IPS-20b (cell line): Measurements from ENCODE around the gene MSI2.

Experiments used
- H3K27ac ChIP-seq: one replicate; pipeline ENCODE4 v1.5.1; 2013; ENCODE audit warnings: low read length
- H3K27me3 ChIP-seq: 2 replicates; pipeline ENCODE4 v1.6.1; 2013; ENCODE audit warnings: mild to moderate bottlenecking, low read length, inconsistent platforms; ENCODE audit not compliant: insufficient read depth
- H3K36me3 ChIP-seq: 2 replicates; pipeline ENCODE4 v1.6.1; 2013; ENCODE audit warnings: low read depth, mild to moderate bottlenecking, inconsistent platforms, low read length, moderate library complexity; ENCODE audit not compliant: insufficient read depth
- H3K4me1 ChIP-seq: 2 replicates; pipeline ENCODE4 v1.6.1; 2013; ENCODE audit warnings: mild to moderate bottlenecking, control low read depth, inconsistent platforms, low read length, moderate library complexity; ENCODE audit not compliant: insufficient read depth
- H3K4me3 ChIP-seq: 2 replicates; pipeline ENCODE4 v1.5.1; 2013; ENCODE audit warnings: mild to moderate bottlenecking, low read length, inconsistent platforms
- H3K9ac ChIP-seq: 2 replicates; pipeline ENCODE4 v1.6.1; 2013; ENCODE audit warnings: low read depth, mild to moderate bottlenecking, inconsistent platforms, low read length, moderate library complexity
- H3K9me3 ChIP-seq: 2 replicates; pipeline ENCODE4 v1.6.1; 2013; ENCODE audit warnings: mild to moderate bottlenecking, low read depth, low read length, inconsistent platforms; ENCODE audit not compliant: insufficient read depth

MSI2 gene

GRCh38 chr17:57226793-57227192 is 29.5 kb upstream of the MSI2 start:
- Histone ChIP-seq H3K4me3 (no peak overlapping the region), H3K9ac (no peak overlapping the region), H3K4me1 (no peaks in the 10 kb centered on the region), H3K36me3 (no peaks in the 10 kb centered on the region), H3K27me3 (no peaks in the 10 kb centered on the region), H3K27ac (no peak overlapping the region), H3K9me3 (peaks cover 9% of the 10 kb centered on the region; the same call in 1 of the 2 replicates)

- H3K36me3 ChIP-seq = no peaks in the 10 kb centered on the region
- no peak overlapping the region for H3K4me3 ChIP-seq
- H3K9ac ChIP-seq = no peak overlapping the region
- no peaks in the 10 kb centered on the region for H3K27me3 ChIP-seq
- H3K27ac ChIP-seq = no peak overlapping the region
- H3K4me1 ChIP-seq = no peaks in the 10 kb centered on the region
- H3K9me3 ChIP-seq = no peaks in the 10 kb centered on the region
Measured at GRCh38 chr17:57228911-57229310, 27.4 kb upstream of the MSI2 start.

GRCh38 chr17:57234061-57234738 is 22.1 kb upstream of the MSI2 start:
- H3K27me3 ChIP-seq = no peaks in the 10 kb centered on the region
- no peaks in the 10 kb centered on the region; the same call in 1 of the 2 replicates for H3K4me1 ChIP-seq
- H3K36me3 ChIP-seq = no peaks in the 10 kb centered on the region
- H3K27ac ChIP-seq = no peak overlapping the region
- H3K9me3 ChIP-seq = no peaks in the 10 kb centered on the region
- H3K9ac ChIP-seq = no peak overlapping the region
- no peak overlapping the region for H3K4me3 ChIP-seq

GRCh38 chr17:57234739-57235092 is 21.6 kb upstream of the MSI2 start:
- Histone ChIP-seq H3K27ac (no peak overlapping the region), H3K4me1 (no peaks in the 10 kb centered on the region; the same call in 1 of the 2 replicates), H3K9me3 (no peaks in the 10 kb centered on the region), H3K9ac (no peak overlapping the region), H3K4me3 (no peak overlapping the region), H3K36me3 (no peaks in the 10 kb centered on the region), H3K27me3 (no peaks in the 10 kb centered on the region)

- no peaks in the 10 kb centered on the region for H3K36me3 ChIP-seq
- H3K9me3 ChIP-seq = no peaks in the 10 kb centered on the region
- no peak overlapping the region for H3K27ac ChIP-seq
- H3K4me1 ChIP-seq = no peaks in the 10 kb centered on the region; the same call in 1 of the 2 replicates
- no peak overlapping the region for H3K4me3 ChIP-seq
- H3K9ac ChIP-seq = no peak overlapping the region
- no peaks in the 10 kb centered on the region for H3K27me3 ChIP-seq
Measured at GRCh38 chr17:57235124-57235523, 21.2 kb upstream of the MSI2 start.

- H3K27me3 ChIP-seq = no peaks in the 10 kb centered on the region
- H3K27ac ChIP-seq = no peak overlapping the region
- H3K9me3 ChIP-seq = no peaks in the 10 kb centered on the region
- H3K36me3 ChIP-seq = no peaks in the 10 kb centered on the region
- no peak overlapping the region for H3K9ac ChIP-seq
- H3K4me3 ChIP-seq = no peak overlapping the region
- no peaks in the 10 kb centered on the region; the same call in 1 of the 2 replicates for H3K4me1 ChIP-seq
Measured at GRCh38 chr17:57236686-57237299, 19.5 kb upstream of the MSI2 start.

GRCh38 chr17:57240648-57241047 is 15.7 kb upstream of the MSI2 start:
- H3K4me3 ChIP-seq = no peak overlapping the region
- no peaks in the 10 kb centered on the region for H3K27me3 ChIP-seq
- H3K36me3 ChIP-seq = no peaks in the 10 kb centered on the region
- no peak overlapping the region for H3K9ac ChIP-seq
- H3K9me3 ChIP-seq = no peaks in the 10 kb centered on the region
- H3K27ac ChIP-seq = no peak overlapping the region
- no peaks in the 10 kb centered on the region for H3K4me1 ChIP-seq

GRCh38 chr17:57242148-57242547 is 14.2 kb upstream of the MSI2 start:
- Histone ChIP-seq H3K9me3 (no peaks in the 10 kb centered on the region), H3K27ac (no peak overlapping the region), H3K27me3 (no peaks in the 10 kb centered on the region), H3K4me1 (no peaks in the 10 kb centered on the region), H3K4me3 (no peak overlapping the region), H3K9ac (no peak overlapping the region), H3K36me3 (no peaks in the 10 kb centered on the region)

GRCh38 chr17:57243171-57243622 is 13.1 kb upstream of the MSI2 start:
- Histone ChIP-seq H3K9ac (no peak overlapping the region), H3K4me1 (no peaks in the 10 kb centered on the region), H3K36me3 (no peaks in the 10 kb centered on the region), H3K9me3 (no peaks in the 10 kb centered on the region), H3K4me3 (no peak overlapping the region), H3K27ac (no peak overlapping the region), H3K27me3 (no peaks in the 10 kb centered on the region)

- Histone ChIP-seq H3K4me1 (no peaks in the 10 kb centered on the region), H3K9me3 (no peaks in the 10 kb centered on the region), H3K9ac (no peak overlapping the region), H3K36me3 (no peaks in the 10 kb centered on the region), H3K27ac (no peak overlapping the region), H3K4me3 (no peak overlapping the region), H3K27me3 (no peaks in the 10 kb centered on the region)
Measured at GRCh38 chr17:57245786-57246185, 10.5 kb upstream of the MSI2 start.

DNA sequence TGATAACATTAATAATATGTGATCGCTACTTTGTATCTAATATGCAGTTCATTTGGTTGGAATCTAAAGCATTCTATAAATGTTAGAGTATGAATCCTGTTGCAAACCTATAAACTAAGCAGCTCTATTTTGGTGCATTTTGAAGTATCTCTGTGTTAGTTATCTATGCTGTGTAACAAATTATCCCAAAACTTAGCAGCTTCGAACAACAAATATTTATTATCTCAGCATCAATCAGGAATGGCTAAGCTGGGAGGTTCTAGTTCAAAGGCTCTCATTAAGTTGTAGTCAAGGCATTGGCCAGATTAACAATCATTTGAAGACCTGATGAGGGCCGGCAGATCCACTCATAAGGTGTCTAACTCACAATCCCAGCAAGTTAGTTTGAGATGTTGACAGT is 10.1 kb upstream of the MSI2 start:
- Histone ChIP-seq H3K27me3 (no peaks in the 10 kb centered on the region), H3K9me3 (peaks cover 4% of the 10 kb centered on the region; the same call in 1 of the 2 replicates), H3K36me3 (no peaks in the 10 kb centered on the region), H3K4me1 (no peaks in the 10 kb centered on the region), H3K9ac (no peak overlapping the region), H3K27ac (no peak overlapping the region), H3K4me3 (no peak overlapping the region)

- no peaks in the 10 kb centered on the region for H3K36me3 ChIP-seq
- no peak overlapping the region for H3K4me3 ChIP-seq
- H3K9ac ChIP-seq = no peak overlapping the region
- H3K9me3 ChIP-seq = peaks cover 6% of the 10 kb centered on the region; the same call in 1 of the 2 replicates
- no peak overlapping the region for H3K27ac ChIP-seq
- no peaks in the 10 kb centered on the region for H3K27me3 ChIP-seq
- H3K4me1 ChIP-seq = no peaks in the 10 kb centered on the region
Measured at GRCh38 chr17:57247261-57247660, 9.1 kb upstream of the MSI2 start.
